ENCODE data around the gene AFMID. TPM values are rescaled to one million over a fixed set of nuclear protein-coding genes. Genes with fewer than 3 reads are reported as not detected.

The AFMID gene
- total RNA-seq, 1 experiment from 2014 or later = 65.8 TPM

DNA sequence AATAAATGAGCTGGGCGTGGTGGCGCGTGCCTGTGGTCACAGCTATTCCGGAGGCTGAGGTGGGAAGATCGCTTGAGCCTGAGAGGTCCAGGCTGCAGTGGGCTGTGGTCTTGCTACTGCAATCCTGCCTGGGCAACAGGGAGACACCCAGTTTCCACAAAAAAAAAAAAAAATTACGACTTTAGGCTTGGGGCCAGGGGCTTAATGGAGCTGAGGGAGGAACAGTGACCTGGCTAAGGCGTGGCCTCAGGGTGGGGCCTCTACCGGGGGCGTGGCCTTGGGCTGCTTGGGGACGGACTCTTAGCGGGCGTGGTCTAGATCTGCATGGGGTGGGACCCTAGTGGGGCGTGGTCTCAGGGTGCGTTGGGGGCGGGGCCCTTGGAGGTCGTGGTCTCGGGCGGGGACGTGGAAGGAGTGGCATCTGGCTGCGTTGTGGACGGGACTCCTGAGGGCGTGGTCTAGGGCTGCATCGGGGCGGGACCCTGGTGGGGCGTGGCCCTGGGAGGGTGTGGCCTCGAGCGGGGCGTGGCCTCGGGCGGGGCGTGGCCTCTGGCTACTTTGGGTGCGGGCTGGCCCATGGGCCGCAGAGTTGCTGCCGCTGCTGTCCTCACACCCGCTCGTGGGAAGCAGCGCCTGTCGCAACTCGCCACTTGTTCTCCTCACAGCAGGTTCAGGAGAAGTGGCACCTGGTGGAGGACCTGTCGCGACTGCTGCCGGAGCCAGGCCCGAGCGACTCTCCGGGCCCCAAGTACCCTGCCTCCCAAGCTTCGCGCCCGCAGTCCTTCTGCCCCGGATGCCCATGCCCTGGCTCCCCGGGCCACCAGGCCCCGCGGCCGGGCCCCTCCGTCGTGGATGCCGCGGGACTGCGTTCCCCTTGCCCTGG is 46.8 kb upstream of the AFMID start:
- H3K9me3 ChIP-seq (ENCODE audit: control insufficient read depth in 1 of 2, insufficient read depth in 1 of 2, low read depth in 1 of 2, low read length in 2 of 2) = no peaks in the 10 kb centered on the region
- no peaks in the 10 kb centered on the region for H3K9me2 ChIP-seq (ENCODE audit: insufficient read depth)
- H3K9ac ChIP-seq (ENCODE audit: low read length) = peak overlapping the region; percentile 62
- intact Hi-C loops (cut with micrococcal nuclease) = loop anchor here (1.0 to 2.0 kb wide), 2 partner anchors 28 to 47 kb away; partner anchors contain the start of genes AFMID, SYNGR2 and TK1
- RAD21 ChIA-PET (ENCODE audit: low non-redundant PET in 1 of 2, low total read pairs in 2 of 2, uncharacterized antibody in 2 of 2, unreplicated experiment in 2 of 2) = interaction anchor here (0.7 to 1.3 kb wide), 4 partner anchors 29 to 282 kb away, joined by 3 to 4 read pairs (median 4); partner anchors contain the start of genes AFMID (in 1 of the 2) and TK1 (in 1 of the 2)
- POLR2A ChIA-PET = interaction anchor here (0.6 to 4.1 kb wide), 12 partner anchors 9 to 182 kb away, joined by 3 to 35 read pairs (median 7); partner anchors contain the start of genes AFMID, SYNGR2, TK1 and TMC6
- no peaks in the 10 kb centered on the region for H3K27me3 ChIP-seq (ENCODE audit: insufficient read depth, low read length)
- TF ChIP-seq, protein P1, sequence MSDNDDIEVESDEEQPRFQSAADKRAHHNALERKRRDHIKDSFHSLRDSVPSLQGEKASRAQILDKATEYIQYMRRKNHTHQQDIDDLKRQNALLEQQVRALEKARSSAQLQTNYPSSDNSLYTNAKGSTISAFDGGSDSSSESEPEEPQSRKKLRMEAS (IDR thresholded peaks at IDR 0.05) = no peak
- no peak for TF ChIP-seq SP1 (IDR thresholded peaks at IDR 0.05; ENCODE audit: low read depth)
- no peak for TF ChIP-seq ZFX (IDR thresholded peaks at IDR 0.05)
- no peak for TF ChIP-seq EZH2 (IDR thresholded peaks at IDR 0.05)
- no peak for TF ChIP-seq SRF (IDR thresholded peaks at IDR 0.05; ENCODE audit: low read depth)
- no peak for TF ChIP-seq SIN3A (IDR thresholded peaks at IDR 0.05; ENCODE audit: low read depth)
- peak; percentile 67 for TF ChIP-seq POLR2AphosphoS5 (IDR thresholded peaks at IDR 0.05; ENCODE audit: low read depth, low read length)
- no peak for TF ChIP-seq ZNF274 (IDR thresholded peaks at IDR 0.05; ENCODE audit: low read depth, low read length)
- TF ChIP-seq POLR2A (IDR thresholded peaks at IDR 0.05; ENCODE audit: borderline replicate concordance, extremely low read depth, insufficient read depth, insufficient read length) = no peak
- no peak for TF ChIP-seq EZH2phosphoT487 (IDR thresholded peaks at IDR 0.05; ENCODE audit: borderline replicate concordance)
- no peak for TF ChIP-seq FOSL1 (IDR thresholded peaks at IDR 0.05; ENCODE audit: low read depth)
- TF ChIP-seq, protein P2, sequence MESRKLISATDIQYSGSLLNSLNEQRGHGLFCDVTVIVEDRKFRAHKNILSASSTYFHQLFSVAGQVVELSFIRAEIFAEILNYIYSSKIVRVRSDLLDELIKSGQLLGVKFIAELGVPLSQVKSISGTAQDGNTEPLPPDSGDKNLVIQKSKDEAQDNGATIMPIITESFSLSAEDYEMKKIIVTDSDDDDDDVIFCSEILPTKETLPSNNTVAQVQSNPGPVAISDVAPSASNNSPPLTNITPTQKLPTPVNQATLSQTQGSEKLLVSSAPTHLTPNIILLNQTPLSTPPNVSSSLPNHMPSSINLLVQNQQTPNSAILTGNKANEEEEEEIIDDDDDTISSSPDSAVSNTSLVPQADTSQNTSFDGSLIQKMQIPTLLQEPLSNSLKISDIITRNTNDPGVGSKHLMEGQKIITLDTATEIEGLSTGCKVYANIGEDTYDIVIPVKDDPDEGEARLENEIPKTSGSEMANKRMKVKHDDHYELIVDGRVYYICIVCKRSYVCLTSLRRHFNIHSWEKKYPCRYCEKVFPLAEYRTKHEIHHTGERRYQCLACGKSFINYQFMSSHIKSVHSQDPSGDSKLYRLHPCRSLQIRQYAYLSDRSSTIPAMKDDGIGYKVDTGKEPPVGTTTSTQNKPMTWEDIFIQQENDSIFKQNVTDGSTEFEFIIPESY (IDR thresholded peaks at IDR 0.05; ENCODE audit: extremely low read depth, insufficient replicate concordance, low read length) = peak; percentile 5
- TF ChIP-seq, protein P3, sequence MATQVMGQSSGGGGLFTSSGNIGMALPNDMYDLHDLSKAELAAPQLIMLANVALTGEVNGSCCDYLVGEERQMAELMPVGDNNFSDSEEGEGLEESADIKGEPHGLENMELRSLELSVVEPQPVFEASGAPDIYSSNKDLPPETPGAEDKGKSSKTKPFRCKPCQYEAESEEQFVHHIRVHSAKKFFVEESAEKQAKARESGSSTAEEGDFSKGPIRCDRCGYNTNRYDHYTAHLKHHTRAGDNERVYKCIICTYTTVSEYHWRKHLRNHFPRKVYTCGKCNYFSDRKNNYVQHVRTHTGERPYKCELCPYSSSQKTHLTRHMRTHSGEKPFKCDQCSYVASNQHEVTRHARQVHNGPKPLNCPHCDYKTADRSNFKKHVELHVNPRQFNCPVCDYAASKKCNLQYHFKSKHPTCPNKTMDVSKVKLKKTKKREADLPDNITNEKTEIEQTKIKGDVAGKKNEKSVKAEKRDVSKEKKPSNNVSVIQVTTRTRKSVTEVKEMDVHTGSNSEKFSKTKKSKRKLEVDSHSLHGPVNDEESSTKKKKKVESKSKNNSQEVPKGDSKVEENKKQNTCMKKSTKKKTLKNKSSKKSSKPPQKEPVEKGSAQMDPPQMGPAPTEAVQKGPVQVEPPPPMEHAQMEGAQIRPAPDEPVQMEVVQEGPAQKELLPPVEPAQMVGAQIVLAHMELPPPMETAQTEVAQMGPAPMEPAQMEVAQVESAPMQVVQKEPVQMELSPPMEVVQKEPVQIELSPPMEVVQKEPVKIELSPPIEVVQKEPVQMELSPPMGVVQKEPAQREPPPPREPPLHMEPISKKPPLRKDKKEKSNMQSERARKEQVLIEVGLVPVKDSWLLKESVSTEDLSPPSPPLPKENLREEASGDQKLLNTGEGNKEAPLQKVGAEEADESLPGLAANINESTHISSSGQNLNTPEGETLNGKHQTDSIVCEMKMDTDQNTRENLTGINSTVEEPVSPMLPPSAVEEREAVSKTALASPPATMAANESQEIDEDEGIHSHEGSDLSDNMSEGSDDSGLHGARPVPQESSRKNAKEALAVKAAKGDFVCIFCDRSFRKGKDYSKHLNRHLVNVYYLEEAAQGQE (IDR thresholded peaks at IDR 0.05; ENCODE audit: low read depth) = no peak
- H3K4me2 ChIP-seq (ENCODE audit: low read length) = peak overlapping the region; percentile 82
- ATAC-seq (peak; percentile 79), DNase-seq (ENCODE audit: low read depth, low spot score) (peak; percentile 100)
- no TSS peak for BruUV-seq (replicated peaks)
- no peaks in the 10 kb centered on the region for H3K36me3 ChIP-seq (ENCODE audit: control insufficient read depth in 1 of 2, insufficient read depth in 2 of 2, low read length in 2 of 2)
- peak overlapping the region; percentile 75 for H3K27ac ChIP-seq (ENCODE audit: low read depth, low read length)
- CTCF ChIA-PET = interaction anchor here (0.8 to 2.4 kb wide), 13 partner anchors 10 to 1118 kb away, joined by 3 to 11 read pairs (median 4); partner anchors contain the start of genes AFMID, TK1, TMC6 and TMC8
- H4K20me1 ChIP-seq (ENCODE audit: insufficient read depth) = no peaks in the 10 kb centered on the region
- H3K79me2 ChIP-seq (ENCODE audit: insufficient read depth, low read length) = no peaks in the 10 kb centered on the region
- H2AFZ ChIP-seq (ENCODE audit: low read depth, low read length, poor library complexity, severe bottlenecking) = peak overlapping the region; percentile 9
- peaks cover 57 to 83% of the 10 kb centered on the region in 2 experiments for H3K4me1 ChIP-seq (ENCODE audit: control insufficient read depth in 1 of 2, insufficient read depth in 2 of 2, low read length in 2 of 2)
- peak overlapping the region; percentile 37 to 53 for H3K4me3 ChIP-seq (replicated peaks in 1 of 2; ENCODE audit: low read depth in 1 of 2, low read length in 2 of 2)
